ENCODE measurements around the gene RMI2.
"Not testable (repeated sequence)": the region's sequence is repeated elsewhere in the genome, so short reads cannot be mapped to it uniquely, and the experiment has no call there.

Gene RMI2

DNA sequence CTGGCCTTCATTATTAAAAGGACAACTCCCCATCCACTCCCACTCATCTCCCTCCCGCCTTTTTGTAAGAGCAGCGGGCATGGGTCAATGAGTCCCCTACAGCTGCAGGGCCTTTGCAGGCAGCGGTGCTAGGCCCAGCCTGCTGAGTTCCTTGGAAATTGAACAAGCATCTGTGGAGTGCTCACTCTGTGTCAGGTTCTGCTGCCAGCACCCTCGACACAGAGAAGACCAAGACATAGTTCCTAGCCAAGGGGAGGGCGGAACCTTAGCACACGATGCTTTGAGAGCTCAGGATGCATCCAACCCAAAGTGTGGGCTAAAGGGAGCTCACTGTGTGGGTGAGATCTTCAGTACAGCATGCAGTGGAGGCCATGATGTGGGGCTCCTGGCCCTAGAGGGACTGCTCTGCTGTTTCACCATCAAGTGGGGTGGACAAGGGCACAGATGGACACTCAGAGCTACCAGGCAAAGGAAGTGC, 27.6 kb downstream of the RMI2 start:
- DNase-seq (ENCODE audit: extremely low read depth, insufficient read length), result no peak
- Histone ChIP-seq H3K27me3 (replicated peaks; ENCODE audit: control insufficient read depth, insufficient read depth, low read length) (no peaks in the 10 kb centered on the region), H3K36me3 (ENCODE audit: control insufficient read depth, insufficient read depth, low read length) (no peaks in the 10 kb centered on the region), H3K4me3 (replicated peaks; ENCODE audit: low read depth, low read length) (no peak overlapping the region)
- no peak for TF ChIP-seq CTCF (IDR thresholded peaks at IDR 0.05; ENCODE audit: insufficient read depth, low read length, poor library complexity, severe bottlenecking)

GRCh38 chr16:11374255-11374654, 29.0 kb downstream of the RMI2 start:
- H3K27me3 ChIP-seq (replicated peaks; ENCODE audit: control insufficient read depth, insufficient read depth, low read length), result no peaks in the 10 kb centered on the region
- no peak for DNase-seq (ENCODE audit: extremely low read depth, insufficient read length)

DNA sequence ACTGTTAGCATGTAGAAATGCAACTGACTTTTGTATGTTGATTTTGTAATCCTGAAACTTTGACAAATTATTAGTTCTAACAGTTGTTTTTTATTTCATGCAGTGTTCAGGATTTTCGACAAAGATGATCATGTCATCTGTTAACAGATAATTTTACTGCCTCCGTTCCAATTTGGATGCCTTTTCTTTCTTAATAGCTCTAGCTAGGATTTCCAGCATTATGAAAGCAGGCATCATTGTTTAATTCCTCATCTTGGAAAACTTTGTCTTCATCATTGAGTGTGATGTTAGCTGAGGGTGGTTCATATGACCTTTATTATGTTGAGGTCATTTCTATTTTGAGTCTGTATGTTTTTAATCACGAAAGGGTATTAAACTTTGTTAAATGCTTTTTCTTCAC, 31.9 kb downstream of the RMI2 start:
- no peaks in the 10 kb centered on the region for H3K36me3 ChIP-seq (ENCODE audit: control insufficient read depth, insufficient read depth, low read length)
- H3K4me3 ChIP-seq (replicated peaks; ENCODE audit: low read depth, low read length), result no peak overlapping the region
- TF ChIP-seq CTCF (IDR thresholded peaks at IDR 0.05; ENCODE audit: insufficient read depth, low read length, poor library complexity, severe bottlenecking), result no peak
- no peaks in the 10 kb centered on the region for H3K27me3 ChIP-seq (replicated peaks; ENCODE audit: control insufficient read depth, insufficient read depth, low read length)
- no peak for DNase-seq (ENCODE audit: extremely low read depth, insufficient read length)

More at GRCh38 chr16:11374255-11374654, 29.0 kb downstream of the RMI2 start:
- Histone ChIP-seq H3K4me3 (replicated peaks; ENCODE audit: low read depth, low read length) (no peak overlapping the region), H3K36me3 (ENCODE audit: control insufficient read depth, insufficient read depth, low read length) (no peaks in the 10 kb centered on the region)
- TF ChIP-seq CTCF (IDR thresholded peaks at IDR 0.05; ENCODE audit: insufficient read depth, low read length, poor library complexity, severe bottlenecking), result no peak

- not testable (repeated sequence) for H3K4me3 ChIP-seq (replicated peaks; ENCODE audit: low read depth, low read length); H3K36me3 ChIP-seq (ENCODE audit: control insufficient read depth, insufficient read depth, low read length); DNase-seq (ENCODE audit: extremely low read depth, insufficient read length); H3K27me3 ChIP-seq (replicated peaks; ENCODE audit: control insufficient read depth, insufficient read depth, low read length)
Observed at GRCh38 chr16:11378951-11379350, 33.7 kb downstream of the RMI2 start.

GRCh38 chr16:11379420-11379819, 34.2 kb downstream of the RMI2 start:
- peak; percentile 72 for DNase-seq (ENCODE audit: extremely low read depth, insufficient read length)
- H3K4me3 ChIP-seq (replicated peaks; ENCODE audit: low read depth, low read length), result peak overlapping the region; percentile 11

GRCh38 chr16:11380836-11381235, 35.6 kb downstream of the RMI2 start:
- no peaks in the 10 kb centered on the region for H3K27me3 ChIP-seq (replicated peaks; ENCODE audit: control insufficient read depth, insufficient read depth, low read length)
- no peak for TF ChIP-seq CTCF (IDR thresholded peaks at IDR 0.05; ENCODE audit: insufficient read depth, low read length, poor library complexity, severe bottlenecking)
- H3K4me3 ChIP-seq (replicated peaks; ENCODE audit: low read depth, low read length), result no peak overlapping the region
- no peak for DNase-seq (ENCODE audit: extremely low read depth, insufficient read length)
- no peaks in the 10 kb centered on the region for H3K36me3 ChIP-seq (ENCODE audit: control insufficient read depth, insufficient read depth, low read length)

More at GRCh38 chr16:11379420-11379819, 34.2 kb downstream of the RMI2 start:
- Histone ChIP-seq H3K27me3 (replicated peaks; ENCODE audit: control insufficient read depth, insufficient read depth, low read length) (no peaks in the 10 kb centered on the region), H3K36me3 (ENCODE audit: control insufficient read depth, insufficient read depth, low read length) (no peaks in the 10 kb centered on the region)
- TF ChIP-seq CTCF (IDR thresholded peaks at IDR 0.05; ENCODE audit: insufficient read depth, low read length, poor library complexity, severe bottlenecking), result no peak

Measured in GM06990 (cell line).